Karpas-422 (cell line): Measurements from ENCODE around the gene KCNQ1. TPM values are rescaled to one million over a fixed set of nuclear protein-coding genes. Genes with fewer than 3 reads are reported as not detected.

ENCODE experiments used
- DNase-seq: peaks from one replicate; pipeline ENCODE4 v3.0.0-alpha.2; 2015
- H2AFZ ChIP-seq: fragments of 200-600 bp; sonication (generic); 2 replicates; pipeline ENCODE4 v1.6.1; 2014; ENCODE audit warnings: antibody characterized with exemption, low read length, mixed read lengths
- H3K27ac ChIP-seq: fragments of 200-600 bp; sonication (generic); 2 replicates; pipeline ENCODE4 v1.5.1; 2014; ENCODE audit warnings: mild to moderate bottlenecking, low read length, moderate library complexity
- H3K27me3 ChIP-seq: fragments of 200-600 bp; sonication (generic); 2 replicates; pipeline ENCODE4 v1.6.1; 2014; ENCODE audit warnings: low read length, mixed read lengths
- H3K36me3 ChIP-seq: fragments of 200-600 bp; sonication (generic); 2 replicates; pipeline ENCODE4 v1.6.1; 2014; ENCODE audit warnings: low read length, mixed read lengths; ENCODE audit not compliant: insufficient read depth
- H3K4me1 ChIP-seq: fragments of 200-600 bp; sonication (generic); 2 replicates; pipeline ENCODE4 v1.6.1; 2014; ENCODE audit warnings: mild to moderate bottlenecking, low read length, mixed read lengths
- H3K4me2 ChIP-seq: fragments of 200-600 bp; sonication (generic); 2 replicates; pipeline ENCODE4 v1.6.1; 2014; ENCODE audit warnings: low read length, low read depth, mild to moderate bottlenecking; ENCODE audit not compliant: poor library complexity, severe bottlenecking
- H3K4me3 ChIP-seq: fragments of 200-600 bp; sonication (generic); 2 replicates; pipeline ENCODE4 v1.5.1; 2014; ENCODE audit warnings: mild to moderate bottlenecking, antibody characterized with exemption, low read length, mixed read lengths
- H3K79me2 ChIP-seq: fragments of 200-600 bp; sonication (generic); 2 replicates; pipeline ENCODE4 v1.6.1; 2014; ENCODE audit warnings: mild to moderate bottlenecking, low read length, mixed read lengths
- H3K9ac ChIP-seq: fragments of 200-600 bp; sonication (generic); 2 replicates; pipeline ENCODE4 v1.6.0; 2014; ENCODE audit warnings: low read length
- H3K9me2 ChIP-seq: fragments of 200-600 bp; sonication (generic), shearing (Covaris generic); replicated peaks from 2 replicates; pipeline ENCODE4 v1.6.0; 2014; ENCODE audit warnings: mild to moderate bottlenecking, low read length, moderate library complexity; ENCODE audit not compliant: insufficient read depth
- H3K9me3 ChIP-seq: fragments of 300-700, 200-600 bp; sonication (generic); 2 replicates; pipeline ENCODE4 v1.6.1; 2014; ENCODE audit warnings: low read length, mixed read lengths
- H4K20me1 ChIP-seq: fragments of 200-600 bp; sonication (generic); 2 replicates; pipeline ENCODE4 v1.6.1; 2014; ENCODE audit warnings: mild to moderate bottlenecking, antibody characterized with exemption, low read length, low read depth; ENCODE audit not compliant: insufficient read depth
- small RNA-seq: library from RNA; depleted of rRNA; stranded (forward); fragments of <200 nt; gene quantifications from one replicate; pipeline ENCODE3, GENCODE V24; 2014
- total RNA-seq: library from RNA; depleted of rRNA; stranded (reverse); fragments of >200 nt; shearing (Covaris generic); gene quantifications from 2 replicates; pipeline ENCODE4 v1.2.3, GENCODE V29; 2014; ENCODE audit warnings: low replicate concordance; rRNA removed

KCNQ1 gene
- total RNA-seq, 1 experiment from 2014 or later: not detected

DNA sequence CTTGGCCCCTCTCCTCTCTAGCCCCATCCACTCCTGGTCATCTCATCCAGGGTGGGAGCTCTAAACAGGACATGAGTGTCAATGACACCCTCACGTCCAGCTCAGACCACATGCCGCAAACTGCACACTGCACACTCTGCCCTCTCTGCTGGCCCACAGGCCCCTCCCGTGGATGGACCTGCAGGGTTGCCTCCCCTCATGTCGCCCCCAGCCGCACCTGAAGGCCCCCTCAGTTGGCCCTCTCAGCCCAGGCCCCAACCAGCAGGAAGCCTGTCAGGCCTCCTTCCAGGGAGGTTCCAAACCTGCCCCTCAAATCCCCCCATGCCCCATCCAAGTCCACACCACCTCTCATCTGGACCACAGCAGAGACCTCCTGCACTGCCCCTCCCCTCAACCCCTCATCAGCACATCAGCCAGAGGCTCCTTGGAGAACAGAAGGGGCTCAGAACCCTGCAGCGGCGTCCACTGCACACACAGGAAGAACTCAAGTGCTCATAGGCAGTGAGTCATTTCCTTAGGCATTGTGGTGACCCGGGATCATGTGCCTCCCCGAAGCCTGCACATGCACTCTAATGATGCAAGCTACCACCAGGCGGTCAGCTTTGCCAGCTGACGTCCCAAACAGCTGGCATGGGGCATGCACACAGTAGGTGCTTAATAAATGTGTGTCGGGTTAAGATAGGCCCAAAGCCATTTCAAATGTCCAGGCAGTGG is 453.7 kb downstream of the KCNQ1 start:
- Histone ChIP-seq H2AFZ (no peak overlapping the region), H3K36me3 (no peaks in the 10 kb centered on the region), H3K9me3 (no peaks in the 10 kb centered on the region), H3K9me2 (no peaks in the 10 kb centered on the region), H3K4me3 (no peak overlapping the region), H3K27me3 (no peaks in the 10 kb centered on the region), H3K9ac (no peak overlapping the region), H4K20me1 (no peaks in the 10 kb centered on the region), H3K27ac (no peak overlapping the region), H3K4me2 (no peak overlapping the region), H3K79me2 (no peaks in the 10 kb centered on the region), H3K4me1 (peaks cover 18% of the 10 kb centered on the region)
- no peak for DNase-seq

Small RNA genes lying within 50 kb of the gene (small RNA-seq; reads per million reads assigned to genes)
- gene AC013791.1: not detected
- not detected for gene COX6CP18
- not detected for gene RF01947
- not detected for gene RF01948
- not detected for gene RF01950

Other genes starting within 250 kb of the KCNQ1 start
- gene ASCL2, start 174.4 kb upstream of the KCNQ1 start, total RNA-seq: not detected in 2 replicates
- gene C11orf21, start 143.1 kb upstream of the KCNQ1 start, total RNA-seq: not detected in 2 replicates
- gene TSPAN32, start 143.0 kb upstream of the KCNQ1 start, total RNA-seq: not detected in 2 replicates
- gene CD81, start 67.7 kb upstream of the KCNQ1 start, total RNA-seq: 356 and 467 TPM in 2 replicates
- gene TSSC4, start 44.3 kb upstream of the KCNQ1 start, total RNA-seq: 25.3 and 47.5 TPM in 2 replicates
- gene TRPM5, start 494 bp upstream of the KCNQ1 start, total RNA-seq: not detected in 2 replicates